Testis (tissue), 3 donors: Measurements from ENCODE around the gene LRRIQ1. TPM values are rescaled to one million over a fixed set of nuclear protein-coding genes. Genes with fewer than 3 reads are reported as not detected.
A peak's percentile ranks its signal among the peaks of the same experiment; 100 is the strongest.

Experiments used
- DNase-seq: peaks from one replicate; pipeline ENCODE4 v3.0.0-alpha.2; 2019
- H3K27ac ChIP-seq, 2 donors: fragments of 200-600 bp; sonication (generic); one replicate each; pipeline ENCODE4 v1.5.1; 2019
- H3K27me3 ChIP-seq: fragments of 200-600 bp; sonication (generic); one replicate; pipeline ENCODE4 v1.5.1; 2019
- H3K36me3 ChIP-seq: fragments of 200-600 bp; sonication (generic); one replicate; pipeline ENCODE4 v1.5.1; 2017; ENCODE audit warnings: low read depth; ENCODE audit errors: missing control alignments
- H3K4me1 ChIP-seq: fragments of 200-600 bp; sonication (generic); one replicate; pipeline ENCODE4 v1.5.1; 2019
- H3K4me3 ChIP-seq, 2 donors: fragments of 200-600 bp; sonication (generic); one replicate each; pipeline ENCODE4 v1.5.1; 2017 to 2019
- H3K9me3 ChIP-seq: fragments of 200-600 bp; sonication (generic); one replicate; pipeline ENCODE4 v1.5.1; 2017
- CTCF ChIP-seq, 3 experiments: fragments of 450-650 bp in 2 of 3; fragments of 200-600 bp in 1 of 3; sonication (generic) in 1 of 3; IDR thresholded peaks; one replicate each; pipeline ENCODE4 v1.5.1; 2016 to 2019; ENCODE audit warnings: antibody characterized with exemption in 3 of 3, mild to moderate bottlenecking in 2 of 3, moderate library complexity in 1 of 3
- POLR2A ChIP-seq: fragments of 450-650 bp; IDR thresholded peaks from one replicate; pipeline ENCODE4 v1.6.1; 2017; ENCODE audit warnings: antibody characterized with exemption, mild to moderate bottlenecking, moderate library complexity
- WGBS, 2 donors: methylation state at CpG; one replicate each; pipeline ENCODE4 v1.1.5; 2018; 5-methylcytosine and 5-hydroxymethylcytosine counted together
- intact Hi-C: fragments of 100-400 bp; cut with DNase I; formaldehyde crosslinking; loops from one replicate; pipeline ENCODE4 v1.15.1; 2023; ENCODE audit warnings: low total_unique reads
- polyA plus RNA-seq: library from polyadenylated mRNA; stranded (reverse); fragments of 350-450 nt; fragmentation: Illumina TruSeq; extraction: RNeasy Lipid Tissue Mini Kit (QIAGEN cat#74804); gene quantifications from one replicate; pipeline ENCODE4 v1.2.3, GENCODE V29; 2014; ENCODE audit warnings: low read depth, low replicate concordance; ENCODE audit not compliant: insufficient read depth
- total RNA-seq, 2 donors: library from RNA; depleted of rRNA; stranded (reverse); fragments of >200 nt; gene quantifications; one replicate each; pipeline ENCODE4 v1.2.3, GENCODE V29; 2016

Gene LRRIQ1
- total and polyA plus RNA-seq, 3 donors from 2014 or later: 9.6 to 29.0 (median 13.2) TPM

GRCh38 chr12:85043829-85044228, 7.7 kb downstream of the LRRIQ1 start:
- H3K27ac ChIP-seq: no peak overlapping the region
- no peak for TF ChIP-seq POLR2A
- no peak for TF ChIP-seq CTCF (IDR thresholded peaks at IDR 0.05)
- no peak for DNase-seq
- no peaks in the 10 kb centered on the region for H3K4me1 ChIP-seq
- H3K9me3 ChIP-seq: no peaks in the 10 kb centered on the region
- no peaks in the 10 kb centered on the region for H3K27me3 ChIP-seq
- H3K4me3 ChIP-seq: no peak overlapping the region
- no peaks in the 10 kb centered on the region for H3K36me3 ChIP-seq
- intact Hi-C loops: no loop called here

GRCh38 chr12:85057370-85057963, 21.3 kb downstream of the LRRIQ1 start:
- H3K27me3 ChIP-seq: no peaks in the 10 kb centered on the region
- intact Hi-C loops: no loop called here
- WGBS, 2 donors: 55 to 60% methylated on average over 2 of the region's 2 CpGs
- peak; percentile 39 for DNase-seq
- H3K4me3 ChIP-seq: no peak overlapping the region
- no peaks in the 10 kb centered on the region for H3K9me3 ChIP-seq
- H3K4me1 ChIP-seq: no peaks in the 10 kb centered on the region
- TF ChIP-seq CTCF (IDR thresholded peaks at IDR 0.05): peak; percentile 16 to 82 (median 52)
- no peak for TF ChIP-seq POLR2A
- no peak overlapping the region for H3K27ac ChIP-seq
- H3K36me3 ChIP-seq: no peaks in the 10 kb centered on the region

GRCh38 chr12:85058339-85058738, 22.2 kb downstream of the LRRIQ1 start:
- Histone ChIP-seq H3K36me3 (no peaks in the 10 kb centered on the region), H3K27ac (no peak overlapping the region), H3K4me3 (no peak overlapping the region), H3K27me3 (no peaks in the 10 kb centered on the region), H3K4me1 (no peaks in the 10 kb centered on the region), H3K9me3 (no peaks in the 10 kb centered on the region)
- DNase-seq: no peak
- intact Hi-C loops: no loop called here
- 49% methylated on average over 3 of the region's 3 CpGs for WGBS, 2 donors
- no peak for TF ChIP-seq POLR2A
- TF ChIP-seq CTCF (IDR thresholded peaks at IDR 0.05): no peak

- Histone ChIP-seq H3K27ac (no peak overlapping the region), H3K9me3 (no peaks in the 10 kb centered on the region), H3K4me1 (no peaks in the 10 kb centered on the region), H3K36me3 (no peaks in the 10 kb centered on the region), H3K27me3 (no peaks in the 10 kb centered on the region), H3K4me3 (no peak overlapping the region)
- TF ChIP-seq POLR2A (no peak), CTCF (IDR thresholded peaks at IDR 0.05) (no peak)
- no peak for DNase-seq
- intact Hi-C loops: no loop called here
- 73 to 77% methylated on average over 6 of the region's 6 CpGs for WGBS, 2 donors
These were observed 23.4 kb downstream of the LRRIQ1 start for GRCh38 chr12:85059594-85059993.

- Histone ChIP-seq H3K27me3 (no peaks in the 10 kb centered on the region), H3K9me3 (no peaks in the 10 kb centered on the region), H3K4me1 (no peaks in the 10 kb centered on the region), H3K36me3 (no peaks in the 10 kb centered on the region), H3K4me3 (no peak overlapping the region), H3K27ac (no peak overlapping the region)
- TF ChIP-seq POLR2A (no peak), CTCF (IDR thresholded peaks at IDR 0.05) (no peak)
- intact Hi-C loops: no loop called here
- WGBS, 2 donors: 88 to 93% methylated on average over 2 of the region's 2 CpGs
- no peak for DNase-seq
These were observed 24.8 kb downstream of the LRRIQ1 start for GRCh38 chr12:85060916-85061315.
